GM12891 (cell line): ENCODE data around the gene SLC30A3.

Experiments
- PAX5 ChIP-seq: IDR thresholded peaks from 2 replicates; pipeline ENCODE4 v1.6.1; 2011; ENCODE audit warnings: low read length, moderate library complexity, mild to moderate bottlenecking; ENCODE audit not compliant: insufficient read depth, severe bottlenecking
- POLR2A ChIP-seq: IDR thresholded peaks from 2 replicates; pipeline ENCODE4 v1.6.1; 2011; ENCODE audit warnings: low read depth, low read length, control low read depth
- POLR2AphosphoS5 ChIP-seq: IDR thresholded peaks from 2 replicates; pipeline ENCODE4 v1.6.1; 2011; ENCODE audit warnings: low read depth, low read length, control low read depth
- POU2F2 ChIP-seq: IDR thresholded peaks from 2 replicates; pipeline ENCODE4 v1.6.1; 2011; ENCODE audit warnings: low read depth, mild to moderate bottlenecking, control low read depth, low read length, moderate library complexity
- SPI1 ChIP-seq: IDR thresholded peaks from 2 replicates; pipeline ENCODE4 v1.6.1; 2011; ENCODE audit warnings: low read depth, low read length, control low read depth
- TAF1 ChIP-seq: IDR thresholded peaks from 2 replicates; pipeline ENCODE4 v1.6.1; 2011; ENCODE audit warnings: low read depth, low read length, control low read depth

DNA sequence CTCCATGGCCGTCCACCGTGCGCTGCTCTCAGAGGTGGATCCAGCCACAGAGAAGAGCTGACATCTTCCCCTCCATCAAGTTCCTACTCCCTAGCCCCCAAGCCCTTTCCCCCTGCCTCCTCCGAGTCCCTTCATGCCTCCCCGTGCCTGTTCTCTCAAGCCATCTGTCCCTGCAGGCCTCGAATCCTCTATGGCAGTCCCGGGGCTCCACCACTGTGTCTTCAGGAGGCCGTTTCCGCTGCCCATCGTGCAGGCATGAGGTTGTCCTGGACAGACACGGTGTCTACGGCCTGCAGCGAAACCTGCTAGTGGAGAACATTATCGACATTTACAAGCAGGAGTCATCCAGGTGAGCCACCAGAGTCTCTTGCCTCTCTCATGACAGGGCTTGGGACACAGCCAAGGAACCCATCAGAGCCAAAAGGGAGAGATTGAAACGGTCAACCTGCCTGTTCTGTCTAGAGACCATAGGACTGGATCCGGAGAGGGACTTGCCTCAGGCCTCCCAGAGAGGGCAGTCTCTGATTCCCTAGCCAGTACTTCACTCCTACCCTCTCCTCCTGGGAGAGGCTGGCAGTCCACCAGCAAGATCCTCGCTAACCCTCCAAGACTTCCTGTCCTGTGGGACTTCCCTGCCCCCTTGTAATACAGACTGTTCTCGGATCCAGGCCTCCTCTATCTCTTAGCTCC lies 35.7 kb upstream of the SLC30A3 start:
- TF ChIP-seq POLR2A: no peak
- TF ChIP-seq SPI1: no peak
- TF ChIP-seq PAX5: no peak
- TF ChIP-seq POLR2AphosphoS5: no peak
- TF ChIP-seq TAF1: no peak
- no peak for TF ChIP-seq POU2F2
